Astrocyte of the spinal cord (primary cell): ENCODE measurements around the gene CACNA1D.

Experiments used
- DNase-seq: peaks from one replicate; pipeline ENCODE4 v3.0.0; 2011; ENCODE audit warnings: low read depth, low spot score
- H3K4me3 ChIP-seq: 2 replicates; pipeline ENCODE4 v1.5.1; 2011; ENCODE audit warnings: low read depth, mild to moderate bottlenecking, low read length, moderate library complexity
- in situ Hi-C: cut with HindIII; loops from 2 replicates; pipeline ENCODE4 v1.10.0; 2017; ENCODE audit warnings: low sequenced_read_pairs
- TF ChIP-seq, protein P1 (sequence below): IDR thresholded peaks from 2 replicates; pipeline ENCODE4 v1.5.1; 2012; ENCODE audit warnings: low read depth, mild to moderate bottlenecking, low read length, inconsistent platforms

Gene CACNA1D

DNA sequence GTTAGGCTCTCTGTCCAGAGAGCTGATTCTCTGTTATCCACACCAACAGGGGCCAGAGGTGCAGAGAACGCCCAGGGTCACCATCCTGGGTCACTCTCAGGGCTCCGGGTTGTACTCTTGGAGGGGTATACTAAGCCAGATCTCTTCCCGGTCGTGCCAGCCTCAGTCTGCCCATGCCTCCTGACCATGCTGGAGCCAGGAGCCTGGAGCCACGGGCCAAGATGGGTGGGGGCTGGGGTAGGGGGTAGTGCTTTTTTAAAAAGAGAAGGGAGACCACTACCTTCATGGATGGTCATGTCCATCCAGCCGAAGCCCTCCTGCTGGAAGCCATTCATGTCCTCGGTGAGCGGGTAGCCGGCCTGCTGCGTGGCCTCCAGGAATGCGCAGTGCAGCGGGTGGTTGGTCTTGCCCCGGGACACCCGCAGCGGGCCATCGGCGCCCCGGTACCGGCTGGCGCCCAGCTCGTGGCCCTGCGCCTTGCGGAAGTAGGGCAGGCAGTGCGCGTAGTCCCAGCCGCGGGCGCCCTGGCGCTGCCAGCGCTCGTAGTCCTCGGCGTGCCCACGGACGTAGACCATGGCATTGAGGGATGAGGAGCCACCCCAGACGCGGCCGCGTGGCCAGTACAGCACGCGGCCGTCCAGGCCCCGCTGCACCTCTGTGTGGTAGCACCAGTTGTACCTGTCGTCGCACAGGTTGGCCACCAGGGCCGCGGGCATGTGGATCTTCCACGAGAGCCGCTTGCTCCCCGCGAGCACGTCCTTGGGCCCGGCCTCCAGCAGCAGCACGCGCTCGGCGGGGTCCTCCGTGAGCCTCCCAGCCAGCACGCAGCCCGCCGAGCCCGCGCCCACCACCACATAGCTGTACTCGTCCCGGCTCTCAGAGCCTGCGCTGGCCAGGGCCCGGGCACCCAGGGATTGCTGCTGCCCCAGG lies 328.9 kb downstream of the CACNA1D start:
- no peak for DNase-seq
- in situ Hi-C loops: no loop called here
- H3K4me3 ChIP-seq: no peak overlapping the region
- TF ChIP-seq, protein P1, sequence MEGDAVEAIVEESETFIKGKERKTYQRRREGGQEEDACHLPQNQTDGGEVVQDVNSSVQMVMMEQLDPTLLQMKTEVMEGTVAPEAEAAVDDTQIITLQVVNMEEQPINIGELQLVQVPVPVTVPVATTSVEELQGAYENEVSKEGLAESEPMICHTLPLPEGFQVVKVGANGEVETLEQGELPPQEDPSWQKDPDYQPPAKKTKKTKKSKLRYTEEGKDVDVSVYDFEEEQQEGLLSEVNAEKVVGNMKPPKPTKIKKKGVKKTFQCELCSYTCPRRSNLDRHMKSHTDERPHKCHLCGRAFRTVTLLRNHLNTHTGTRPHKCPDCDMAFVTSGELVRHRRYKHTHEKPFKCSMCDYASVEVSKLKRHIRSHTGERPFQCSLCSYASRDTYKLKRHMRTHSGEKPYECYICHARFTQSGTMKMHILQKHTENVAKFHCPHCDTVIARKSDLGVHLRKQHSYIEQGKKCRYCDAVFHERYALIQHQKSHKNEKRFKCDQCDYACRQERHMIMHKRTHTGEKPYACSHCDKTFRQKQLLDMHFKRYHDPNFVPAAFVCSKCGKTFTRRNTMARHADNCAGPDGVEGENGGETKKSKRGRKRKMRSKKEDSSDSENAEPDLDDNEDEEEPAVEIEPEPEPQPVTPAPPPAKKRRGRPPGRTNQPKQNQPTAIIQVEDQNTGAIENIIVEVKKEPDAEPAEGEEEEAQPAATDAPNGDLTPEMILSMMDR: no peak

DNA sequence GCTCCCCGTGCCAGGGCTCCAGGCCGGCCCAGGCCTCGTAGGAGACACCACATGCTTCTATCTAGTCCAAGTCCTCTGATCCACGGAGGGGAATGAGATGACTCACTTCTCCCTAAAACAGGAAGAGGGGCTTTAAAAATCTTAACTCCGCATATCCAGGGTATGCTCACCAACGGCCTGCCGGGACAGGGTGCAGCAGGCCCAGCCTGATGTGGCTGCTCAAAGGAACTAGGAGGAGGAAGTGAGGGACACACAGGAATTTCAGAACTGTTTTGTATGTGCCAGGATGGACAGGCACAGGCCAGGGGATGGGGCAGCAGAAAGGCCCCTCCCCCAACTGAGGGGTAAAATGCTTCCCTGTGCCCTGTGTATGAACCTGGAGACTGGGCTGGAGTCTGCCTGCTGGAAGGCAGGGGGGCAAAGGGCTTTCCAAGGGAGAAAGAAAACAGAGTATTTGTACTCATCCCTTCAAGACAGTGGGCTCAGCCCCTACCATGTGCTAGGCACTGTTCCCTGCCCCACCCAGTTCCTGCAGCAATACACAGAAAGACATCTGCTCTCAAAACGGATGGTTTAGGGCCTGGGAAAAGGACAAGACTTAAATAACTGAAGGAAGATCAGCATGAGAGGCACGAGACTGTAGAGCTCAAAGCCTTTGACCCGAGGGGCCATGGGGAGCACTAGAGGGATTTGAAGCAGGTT lies 329.7 kb downstream of the CACNA1D start:
- H3K4me3 ChIP-seq: no peak overlapping the region
- TF ChIP-seq, protein P1: no peak
- in situ Hi-C loops: no loop called here
- no peak for DNase-seq

DNA sequence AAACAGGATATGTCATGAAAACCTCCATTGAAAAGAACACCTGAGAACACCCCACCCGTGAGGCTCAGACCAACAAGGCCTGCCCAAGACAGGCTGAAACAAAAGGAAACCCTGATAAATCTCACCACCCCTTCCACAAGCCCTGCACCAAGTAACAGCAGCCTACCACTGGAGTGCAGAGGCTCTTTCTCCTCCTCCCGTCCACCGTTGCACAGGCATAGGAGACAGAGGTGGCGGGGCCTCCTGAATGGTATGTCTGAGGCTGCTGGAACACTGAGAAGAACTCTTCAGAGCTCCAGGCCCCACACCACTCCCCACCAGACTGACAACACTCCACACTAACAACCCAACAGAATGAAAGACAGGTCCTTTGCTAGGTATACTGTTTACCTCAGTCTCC lies 330.4 kb downstream of the CACNA1D start:
- TF ChIP-seq, protein P1: no peak
- in situ Hi-C loops: no loop called here
- no peak for DNase-seq
- no peak overlapping the region for H3K4me3 ChIP-seq

DNA sequence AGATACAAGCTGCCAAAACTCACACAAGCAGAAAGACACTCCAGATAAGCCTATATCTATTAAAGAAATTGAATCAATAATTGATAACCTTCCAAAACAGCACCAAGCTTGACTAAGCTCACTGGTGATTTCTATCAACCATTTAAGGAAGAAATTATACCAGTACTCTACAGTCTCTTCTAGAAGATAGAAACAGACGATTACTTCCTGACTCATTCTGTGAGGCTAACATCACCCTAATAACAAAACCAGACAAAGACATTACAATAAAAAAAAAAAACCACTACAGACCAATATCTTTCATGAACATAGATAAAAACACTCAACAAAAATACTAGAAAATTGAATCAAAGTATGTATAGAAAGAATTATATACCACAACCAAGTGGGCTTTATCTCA lies 331.6 kb downstream of the CACNA1D start:
- DNase-seq: no peak
- no peak overlapping the region for H3K4me3 ChIP-seq
- TF ChIP-seq, protein P1: no peak
- in situ Hi-C loops: no loop called here

DNA sequence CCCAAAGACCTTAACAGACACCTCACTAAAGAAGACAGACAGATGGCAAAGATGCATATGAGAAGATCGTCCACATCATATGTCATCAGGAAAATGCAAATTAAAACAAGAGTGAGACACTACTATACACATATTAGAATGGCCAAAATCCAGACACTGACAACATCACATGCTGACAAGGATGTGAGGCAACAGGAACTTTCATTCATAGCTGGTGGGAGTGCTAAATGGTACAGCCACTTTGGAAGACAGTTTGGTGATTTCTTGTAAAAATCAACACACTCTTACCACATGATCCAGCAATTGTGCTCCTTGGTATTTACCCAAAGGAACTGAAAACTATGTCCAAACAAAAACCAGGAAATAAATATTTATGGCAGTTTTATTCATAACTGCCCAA lies 334.2 kb downstream of the CACNA1D start:
- DNase-seq: no peak
- no peak overlapping the region for H3K4me3 ChIP-seq
- in situ Hi-C loops: no loop called here
- TF ChIP-seq, protein P1: no peak

DNA sequence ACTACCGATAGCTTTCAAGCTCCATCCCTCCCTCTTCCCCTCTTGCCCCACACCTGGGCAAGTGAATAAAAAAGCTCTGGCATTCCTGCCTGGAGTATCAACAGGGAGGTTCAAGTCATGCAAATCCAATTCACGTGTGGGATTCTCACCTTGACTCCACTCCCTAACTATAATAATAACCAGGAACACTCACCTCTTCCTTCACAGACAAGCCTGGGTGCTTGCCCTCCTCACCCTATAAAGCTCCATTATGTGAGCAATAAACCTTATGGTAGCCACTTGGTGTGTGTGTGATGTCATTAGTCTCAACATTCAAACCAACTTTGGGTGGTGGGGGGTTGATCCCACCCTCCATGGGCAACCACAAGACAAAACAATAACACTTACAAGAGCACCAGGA lies 335.2 kb downstream of the CACNA1D start:
- in situ Hi-C loops: no loop called here
- H3K4me3 ChIP-seq: no peak overlapping the region
- TF ChIP-seq, protein P1: no peak
- DNase-seq: no peak
